Lower leg skin (tissue), 4 donors: ENCODE data around the gene EXPH5. TPM values are rescaled to one million over a fixed set of nuclear protein-coding genes. Genes with fewer than 3 reads are reported as not detected.

Experiments
- DNase-seq, 2 donors: peaks; one replicate each; pipeline ENCODE4 v3.0.0-alpha.2; 2019; ENCODE audit warnings: low spot score in 2 of 2
- H3K4me3 ChIP-seq: fragments of 200-600 bp; sonication (generic); 2 replicates; pipeline ENCODE4 v1.5.1; 2017; ENCODE audit warnings: mild to moderate bottlenecking, low read depth; ENCODE audit not compliant: poor library complexity, severe bottlenecking
- CTCF ChIP-seq, 3 donors: fragments of 450-650 bp; IDR thresholded peaks; one replicate each; pipeline ENCODE4 v1.5.1; 2016; ENCODE audit warnings: antibody characterized with exemption in 3 of 3, mild to moderate bottlenecking in 3 of 3, moderate library complexity in 2 of 3
- POLR2A ChIP-seq, 2 donors: fragments of 450-650 bp; IDR thresholded peaks; one replicate each; pipeline ENCODE4 v1.6.1; 2016 to 2017; ENCODE audit warnings: antibody characterized with exemption in 2 of 2, mild to moderate bottlenecking in 1 of 2, moderate library complexity in 1 of 2
- WGBS, 2 donors: methylation state at CpG; one replicate each; pipeline ENCODE4 v1.1.5; 2018; 5-methylcytosine and 5-hydroxymethylcytosine counted together
- intact Hi-C: fragments of 100-400 bp; cut with DNase I; formaldehyde crosslinking; loops from one replicate; pipeline ENCODE4 v1.15.0; 2023; ENCODE audit warnings: low total_unique reads
- total RNA-seq, 4 donors: library from RNA; depleted of rRNA; stranded (reverse); fragments of >200 nt; gene quantifications; one replicate each; pipeline ENCODE4 v1.1.0, GENCODE V29; 2016

Gene EXPH5
- total RNA-seq, 4 donors from 2014 or later: 122 to 160 (median 139) TPM

DNA sequence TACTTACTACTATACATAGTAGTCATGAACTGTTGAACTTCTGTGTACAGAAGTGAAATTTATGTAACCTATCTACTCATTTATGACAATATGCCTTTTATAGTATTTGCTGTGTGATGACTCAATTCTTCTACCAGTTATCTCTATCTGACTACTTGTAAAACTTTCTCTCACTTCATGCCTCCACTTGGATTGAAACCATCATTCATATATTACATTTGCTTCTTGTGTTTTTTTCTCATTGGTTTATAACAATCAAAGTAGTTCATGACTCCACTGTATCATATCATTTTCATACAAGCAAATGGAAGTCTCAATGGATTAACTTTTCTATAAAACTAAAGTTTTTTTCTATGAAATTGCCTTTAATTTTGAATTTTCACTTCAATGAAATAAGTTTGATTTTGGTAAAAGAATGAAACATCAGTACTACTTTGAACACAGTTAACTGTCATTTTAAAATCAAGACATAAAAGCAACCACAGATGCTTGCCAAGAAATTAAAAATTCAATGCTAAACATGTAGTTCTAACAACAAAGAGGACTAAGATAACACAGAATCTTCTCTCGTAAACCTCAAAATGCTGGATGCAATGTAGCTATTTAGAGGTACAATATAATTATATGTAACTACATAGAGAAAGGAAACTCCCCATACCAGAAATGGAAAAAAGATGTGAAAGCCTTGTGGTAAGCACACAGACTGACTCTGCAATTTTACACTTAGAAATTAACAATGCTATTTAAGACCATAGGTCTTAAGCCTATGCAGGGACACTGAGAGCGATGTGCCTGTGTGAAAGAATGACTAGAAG, 27.6 kb upstream of the EXPH5 start:
- intact Hi-C loops: no loop called here
- TF ChIP-seq POLR2A (IDR thresholded peaks at IDR 0.05) (no peak), CTCF (IDR thresholded peaks at IDR 0.05) (no peak)
- no peak overlapping the region for H3K4me3 ChIP-seq
- DNase-seq: no peak
- WGBS, 2 donors: 56 to 72% methylated on average over 2 of the region's 2 CpGs

DNA sequence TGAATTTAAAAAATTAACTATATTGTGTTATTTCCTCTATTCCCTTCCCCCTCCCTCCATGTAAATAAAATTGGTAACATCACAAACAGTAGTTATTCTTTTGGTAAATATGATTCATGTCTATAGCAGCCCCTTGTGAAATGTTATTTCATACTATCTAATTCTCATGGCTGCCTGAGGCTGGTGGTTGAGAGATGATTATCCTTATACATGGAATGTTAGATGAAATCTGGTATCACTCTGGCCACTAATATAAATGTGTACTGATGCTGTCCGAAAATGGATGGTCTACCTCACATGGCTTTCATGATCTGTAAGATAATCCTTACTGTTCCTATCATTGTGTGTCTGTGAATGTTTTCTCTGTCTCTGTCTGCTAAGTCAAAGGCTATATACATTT, 25.0 kb upstream of the EXPH5 start:
- DNase-seq: no peak
- H3K4me3 ChIP-seq: no peak overlapping the region
- TF ChIP-seq CTCF (IDR thresholded peaks at IDR 0.05) (no peak), POLR2A (IDR thresholded peaks at IDR 0.05) (no peak)
- intact Hi-C loops: no loop called here
- WGBS, 2 donors: 64 to 70% methylated on average over 1 of the region's 1 CpG

GRCh38 chr11:108617055-108617454, 23.5 kb upstream of the EXPH5 start:
- intact Hi-C loops: no loop called here
- 70 to 71% methylated on average over 4 of the region's 4 CpGs for WGBS, 2 donors
- TF ChIP-seq CTCF (IDR thresholded peaks at IDR 0.05): no peak
- no peak for TF ChIP-seq POLR2A (IDR thresholded peaks at IDR 0.05)
- DNase-seq: no peak
- H3K4me3 ChIP-seq: no peak overlapping the region

DNA sequence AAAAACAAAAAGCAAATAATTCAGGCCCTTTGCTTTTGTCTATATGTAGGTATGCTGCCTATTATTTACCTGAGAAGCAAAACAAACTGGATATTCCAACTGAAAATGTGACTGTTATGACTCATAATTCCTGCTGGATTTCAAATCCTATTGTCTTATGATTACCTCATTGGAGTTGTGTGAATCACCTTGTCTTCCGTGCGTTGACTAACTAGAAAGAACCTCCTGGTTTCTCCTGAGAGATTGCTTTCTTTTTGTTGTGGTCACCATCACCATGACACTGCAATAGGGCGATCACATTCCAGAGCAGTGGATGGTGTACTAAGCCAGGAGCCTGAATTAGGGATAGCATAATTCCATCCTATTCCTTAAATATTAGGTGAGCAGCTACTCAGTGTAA, 23.0 kb upstream of the EXPH5 start:
- intact Hi-C loops: no loop called here
- no peak overlapping the region for H3K4me3 ChIP-seq
- no peak for TF ChIP-seq CTCF (IDR thresholded peaks at IDR 0.05)
- TF ChIP-seq POLR2A (IDR thresholded peaks at IDR 0.05): no peak
- DNase-seq: no peak
- WGBS, 2 donors: 46 to 56% methylated on average over 3 of the region's 3 CpGs

DNA sequence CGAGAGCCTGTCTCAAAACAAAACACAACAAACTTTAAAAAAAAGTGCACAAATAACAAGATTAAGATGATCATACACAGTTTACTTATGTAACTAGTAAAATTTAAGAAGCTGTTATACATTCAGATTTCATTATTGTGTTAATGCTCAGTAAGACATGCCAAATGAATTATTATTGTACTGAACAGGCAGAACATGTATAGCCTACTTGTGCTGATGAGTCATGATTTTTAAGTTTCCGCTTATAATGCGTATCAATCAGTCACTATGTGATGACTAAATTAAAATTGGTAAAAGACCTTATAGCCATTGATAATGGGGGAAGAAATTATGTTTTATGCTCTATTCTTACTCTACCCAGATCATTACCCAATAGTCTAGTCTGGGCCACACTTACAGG, 20.5 kb upstream of the EXPH5 start:
- no peak for TF ChIP-seq CTCF (IDR thresholded peaks at IDR 0.05)
- TF ChIP-seq POLR2A (IDR thresholded peaks at IDR 0.05): no peak
- WGBS, 2 donors: 54 to 77% methylated on average over 3 of the region's 3 CpGs
- no peak for DNase-seq
- intact Hi-C loops: no loop called here
- H3K4me3 ChIP-seq: no peak overlapping the region

DNA sequence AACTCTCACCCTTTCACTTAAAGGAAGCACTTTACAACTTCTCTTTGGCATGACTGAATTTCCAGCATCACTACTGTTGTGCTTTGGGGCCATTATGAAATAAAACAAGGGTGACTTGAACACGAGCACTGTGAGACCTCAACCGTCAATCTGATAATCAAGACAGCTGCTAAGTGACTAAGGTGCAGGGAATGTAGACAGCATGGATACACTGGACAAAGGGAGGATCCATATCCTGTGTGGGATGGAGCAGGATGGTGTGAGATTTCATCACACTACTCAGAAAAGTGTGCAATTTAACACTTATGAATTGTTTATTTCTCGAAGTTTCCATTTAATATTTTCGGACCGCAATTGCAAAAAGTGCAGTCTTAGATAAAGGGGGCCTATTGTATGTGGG, 16.1 kb upstream of the EXPH5 start:
- no peak for DNase-seq
- TF ChIP-seq POLR2A (IDR thresholded peaks at IDR 0.05) (no peak), CTCF (IDR thresholded peaks at IDR 0.05) (no peak)
- intact Hi-C loops: no loop called here
- 83 to 85% methylated on average over 5 of the region's 5 CpGs for WGBS, 2 donors
- H3K4me3 ChIP-seq: no peak overlapping the region
